ENCODE results near the gene BEST1. TPM values are rescaled to one million over a fixed set of nuclear protein-coding genes. Genes with fewer than 3 reads are reported as not detected.
"Not testable (repeated sequence)": the region's sequence is repeated elsewhere in the genome, so short reads cannot be mapped to it uniquely, and the experiment has no call there.

The BEST1 gene
- total and polyA plus RNA-seq, 4 donors = 7.3 to 21.0 (median 12.7) TPM

- Histone ChIP-seq H3K4me1 (ENCODE audit: control insufficient read depth, insufficient read depth, low read length) (peaks cover 23% of the 10 kb centered on the region), H3K4me3 (ENCODE audit: low read depth, low read length) (no peak overlapping the region), H3K27me3 (ENCODE audit: control insufficient read depth, insufficient read depth, low read length) (no peaks in the 10 kb centered on the region), H3K27ac (ENCODE audit: low read depth, low read length) (peak overlapping the region; percentile 69), H3K9me3 (ENCODE audit: control insufficient read depth, insufficient read depth, low read length) (no peaks in the 10 kb centered on the region), H3K36me3 (ENCODE audit: control insufficient read depth, insufficient read depth, low read length) (peaks cover 48% of the 10 kb centered on the region)
- 85% methylated on average over 10 of the region's 12 CpGs for WGBS (ENCODE audit: insufficient coverage)
- DNase-seq (ENCODE audit: low read depth in 4 of 6, low spot score in 6 of 6) = no peak
Measured at GRCh38 chr11:61962213-61963015, 12.3 kb downstream of the BEST1 start.

DNA sequence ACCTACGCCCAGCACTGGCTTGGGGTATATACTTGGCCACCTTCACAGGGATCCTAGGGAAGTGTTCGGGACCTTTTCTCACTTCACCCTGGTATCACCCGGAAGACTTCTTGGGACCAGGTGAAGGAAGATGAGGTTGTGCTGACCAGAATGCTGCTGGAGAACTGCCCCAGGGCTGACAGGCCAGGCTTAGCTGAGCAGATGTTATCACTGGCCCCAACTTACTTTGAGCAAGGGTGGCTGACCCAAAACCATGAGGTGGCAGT lies 12.8 kb downstream of the BEST1 start:
- no CpG with 5 or more reads among the region's 3 CpGs for WGBS (ENCODE audit: insufficient coverage)

GRCh38 chr11:61963282-61964057 lies 13.3 kb downstream of the BEST1 start:
- WGBS (ENCODE audit: insufficient coverage) = 78% methylated on average over 3 of the region's 10 CpGs
- Histone ChIP-seq H3K36me3 (ENCODE audit: control insufficient read depth, insufficient read depth, low read length) (peaks cover 40% of the 10 kb centered on the region), H3K27me3 (ENCODE audit: control insufficient read depth, insufficient read depth, low read length) (no peaks in the 10 kb centered on the region), H3K4me3 (ENCODE audit: low read depth, low read length) (no peak overlapping the region), H3K9me3 (ENCODE audit: control insufficient read depth, insufficient read depth, low read length) (no peaks in the 10 kb centered on the region), H3K4me1 (ENCODE audit: control insufficient read depth, insufficient read depth, low read length) (peaks cover 28% of the 10 kb centered on the region), H3K27ac (ENCODE audit: low read depth, low read length) (peak overlapping the region; percentile 33)
- DNase-seq (ENCODE audit: low read depth in 4 of 6, low spot score in 6 of 6) = no peak

More for the DNA sequence above, 12.8 kb downstream of the BEST1 start:
- H3K4me1 ChIP-seq (ENCODE audit: control insufficient read depth, insufficient read depth, low read length) = peaks cover 23% of the 10 kb centered on the region
- H3K4me3 ChIP-seq (ENCODE audit: low read depth, low read length) = no peak overlapping the region
- H3K9me3 ChIP-seq (ENCODE audit: control insufficient read depth, insufficient read depth, low read length) = no peaks in the 10 kb centered on the region
- no peak for DNase-seq (ENCODE audit: low read depth in 4 of 6, low spot score in 6 of 6)
- H3K27ac ChIP-seq (ENCODE audit: low read depth, low read length) = peak overlapping the region; percentile 69
- H3K36me3 ChIP-seq (ENCODE audit: control insufficient read depth, insufficient read depth, low read length) = peaks cover 46% of the 10 kb centered on the region
- no peaks in the 10 kb centered on the region for H3K27me3 ChIP-seq (ENCODE audit: control insufficient read depth, insufficient read depth, low read length)

DNA sequence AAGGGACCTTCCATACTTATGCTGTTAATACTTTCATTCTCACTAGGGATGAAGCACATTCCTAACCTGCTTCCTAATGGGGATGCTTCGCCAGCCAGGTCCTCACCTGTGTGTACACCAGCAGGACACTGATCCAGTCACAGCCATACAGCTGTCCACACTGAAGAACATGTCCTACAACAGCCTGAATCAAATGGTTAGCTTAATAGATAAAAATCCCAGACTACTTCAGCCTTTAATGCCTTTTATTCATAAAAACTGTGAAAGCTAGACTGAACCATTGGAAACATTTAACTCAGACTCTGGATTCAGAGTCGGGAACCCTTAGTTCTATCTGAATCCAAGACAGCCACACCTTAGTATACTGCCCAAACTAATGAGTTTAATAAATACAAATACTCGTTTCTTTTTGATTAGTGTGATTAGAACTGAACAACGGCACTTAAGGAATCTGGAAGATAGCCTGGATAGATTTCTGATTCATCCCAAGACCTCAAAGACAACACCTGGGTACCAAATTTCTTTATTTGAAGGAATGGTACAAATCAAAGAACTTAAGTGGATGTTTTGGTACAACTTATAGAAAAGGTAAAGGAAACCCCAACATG lies 14.0 kb downstream of the BEST1 start:
- DNase-seq (ENCODE audit: low read depth in 4 of 6, low spot score in 6 of 6) = no peak
- Histone ChIP-seq H3K27me3 (ENCODE audit: control insufficient read depth, insufficient read depth, low read length) (no peaks in the 10 kb centered on the region), H3K4me1 (ENCODE audit: control insufficient read depth, insufficient read depth, low read length) (peaks cover 35% of the 10 kb centered on the region), H3K36me3 (ENCODE audit: control insufficient read depth, insufficient read depth, low read length) (peaks cover 37% of the 10 kb centered on the region), H3K4me3 (ENCODE audit: low read depth, low read length) (no peak overlapping the region), H3K9me3 (ENCODE audit: control insufficient read depth, insufficient read depth, low read length) (no peaks in the 10 kb centered on the region), H3K27ac (ENCODE audit: low read depth, low read length) (peak overlapping the region; percentile 33)
- 92% methylated on average over 2 of the region's 4 CpGs for WGBS (ENCODE audit: insufficient coverage)

GRCh38 chr11:61964666-61965271 lies 14.6 kb downstream of the BEST1 start:
- not testable (repeated sequence) for H3K27me3 ChIP-seq (ENCODE audit: control insufficient read depth, insufficient read depth, low read length); DNase-seq (ENCODE audit: low read depth in 4 of 6, low spot score in 6 of 6); H3K27ac ChIP-seq (ENCODE audit: low read depth, low read length); H3K9me3 ChIP-seq (ENCODE audit: control insufficient read depth, insufficient read depth, low read length)
- 100% methylated on average over 1 of the region's 9 CpGs for WGBS (ENCODE audit: insufficient coverage)
- Histone ChIP-seq H3K4me1 (ENCODE audit: control insufficient read depth, insufficient read depth, low read length) (peaks cover 37% of the 10 kb centered on the region), H3K4me3 (ENCODE audit: low read depth, low read length) (peak overlapping the region; percentile 92), H3K36me3 (ENCODE audit: control insufficient read depth, insufficient read depth, low read length) (peaks cover 32% of the 10 kb centered on the region)

DNA sequence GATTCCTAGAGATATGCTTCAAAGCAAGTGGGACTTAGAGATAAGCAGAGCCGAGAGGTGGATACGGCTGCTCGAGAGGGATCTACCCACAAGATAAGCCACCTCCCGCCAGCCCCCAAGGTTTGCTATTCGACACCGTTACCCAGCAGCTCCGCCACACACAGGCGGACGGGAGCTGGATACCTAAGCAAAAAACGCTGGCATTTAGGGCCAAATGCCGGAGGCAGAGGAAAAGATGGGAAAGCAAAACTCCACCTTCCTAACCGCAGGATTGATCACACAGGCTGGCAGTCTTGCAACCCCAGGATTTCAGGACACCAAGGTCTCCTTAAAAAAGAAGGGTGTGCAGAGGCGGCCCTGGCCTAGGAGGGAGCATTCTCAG lies 16.6 kb downstream of the BEST1 start:
- Histone ChIP-seq H3K27ac (ENCODE audit: low read depth, low read length) (peak overlapping the region; percentile 83), H3K4me3 (ENCODE audit: low read depth, low read length) (peak overlapping the region; percentile 92), H3K9me3 (ENCODE audit: control insufficient read depth, insufficient read depth, low read length) (no peaks in the 10 kb centered on the region), H3K36me3 (ENCODE audit: control insufficient read depth, insufficient read depth, low read length) (peaks cover 27% of the 10 kb centered on the region), H3K27me3 (ENCODE audit: control insufficient read depth, insufficient read depth, low read length) (no peaks in the 10 kb centered on the region), H3K4me1 (ENCODE audit: control insufficient read depth, insufficient read depth, low read length) (peaks cover 34% of the 10 kb centered on the region)
- DNase-seq (ENCODE audit: low read depth in 4 of 6, low spot score in 6 of 6) = peak in 1 of 6 donors; percentile 49
- 0% methylated on average over 13 of the region's 13 CpGs for WGBS (ENCODE audit: insufficient coverage)

GRCh38 chr11:61967116-61967923 lies 17.2 kb downstream of the BEST1 start, which contains the start of gene FTH1:
FTH1 (minus strand) TSS chr11:61967634; CDS start chr11:61967425, 209 bp downstream.
- no peaks in the 10 kb centered on the region for H3K9me3 ChIP-seq (ENCODE audit: control insufficient read depth, insufficient read depth, low read length)
- peaks cover 34% of the 10 kb centered on the region for H3K4me1 ChIP-seq (ENCODE audit: control insufficient read depth, insufficient read depth, low read length)
- no peaks in the 10 kb centered on the region for H3K27me3 ChIP-seq (ENCODE audit: control insufficient read depth, insufficient read depth, low read length)
- WGBS (ENCODE audit: insufficient coverage) = under 1% methylated on average over 92 of the region's 93 CpGs
- DNase-seq (ENCODE audit: low read depth in 4 of 6, low spot score in 6 of 6) = peak in 4 of 6 donors; percentile 87 to 98 (median 94)
- peak within 1 kb of the TSS; percentile 92 for H3K4me3 ChIP-seq (ENCODE audit: low read depth, low read length)
- peaks cover 21% of the 10 kb centered on the region for H3K36me3 ChIP-seq (ENCODE audit: control insufficient read depth, insufficient read depth, low read length)
- peak within 1 kb of the TSS; percentile 97 for H3K27ac ChIP-seq (ENCODE audit: low read depth, low read length)

- DNase-seq (ENCODE audit: low read depth in 4 of 6, low spot score in 6 of 6) = peak in 2 of 6 donors; percentile 73 to 84
- no peaks in the 10 kb centered on the region for H3K27me3 ChIP-seq (ENCODE audit: control insufficient read depth, insufficient read depth, low read length)
- peak overlapping the region; percentile 97 for H3K27ac ChIP-seq (ENCODE audit: low read depth, low read length)
- peaks cover 13% of the 10 kb centered on the region for H3K36me3 ChIP-seq (ENCODE audit: control insufficient read depth, insufficient read depth, low read length)
- 3% methylated on average over 46 of the region's 53 CpGs for WGBS (ENCODE audit: insufficient coverage)
- H3K4me3 ChIP-seq (ENCODE audit: low read depth, low read length) = peak overlapping the region; percentile 92
- no peaks in the 10 kb centered on the region for H3K9me3 ChIP-seq (ENCODE audit: control insufficient read depth, insufficient read depth, low read length)
- H3K4me1 ChIP-seq (ENCODE audit: control insufficient read depth, insufficient read depth, low read length) = peaks cover 35% of the 10 kb centered on the region
Measured at GRCh38 chr11:61967924-61968757, 18.0 kb downstream of the BEST1 start.

Data from spinal cord (tissue), 10 donors.